Measurements from ENCODE around the gene WDR82. TPM values are rescaled to one million over a fixed set of nuclear protein-coding genes. Genes with fewer than 3 reads are reported as not detected.
A peak's percentile ranks its signal among the peaks of the same experiment; 100 is the strongest.

The WDR82 gene
- total RNA-seq, 1 experiment from 2014 or later = 46.2 TPM

DNA sequence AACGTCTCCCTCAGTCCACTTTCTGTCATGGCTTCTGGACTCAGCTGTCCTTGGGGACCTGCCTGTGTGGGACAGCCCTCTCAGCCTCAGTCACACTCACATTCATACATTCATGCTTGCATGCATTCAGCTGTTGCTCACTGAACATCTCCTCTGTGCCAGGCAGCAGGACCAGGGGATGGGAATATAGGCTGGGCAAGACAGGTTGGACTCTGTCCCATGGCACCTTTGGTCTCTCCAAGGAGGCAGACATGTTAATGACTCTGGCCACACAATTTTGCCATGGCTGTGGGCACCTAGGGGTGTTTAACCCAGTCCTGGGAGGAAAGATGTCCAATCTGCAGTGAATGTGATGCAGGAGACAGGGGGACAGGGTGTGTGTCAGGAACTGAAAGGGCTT lies 29.9 kb upstream of the WDR82 start:
- DNase-seq (ENCODE audit: low spot score) = no peak

DNA sequence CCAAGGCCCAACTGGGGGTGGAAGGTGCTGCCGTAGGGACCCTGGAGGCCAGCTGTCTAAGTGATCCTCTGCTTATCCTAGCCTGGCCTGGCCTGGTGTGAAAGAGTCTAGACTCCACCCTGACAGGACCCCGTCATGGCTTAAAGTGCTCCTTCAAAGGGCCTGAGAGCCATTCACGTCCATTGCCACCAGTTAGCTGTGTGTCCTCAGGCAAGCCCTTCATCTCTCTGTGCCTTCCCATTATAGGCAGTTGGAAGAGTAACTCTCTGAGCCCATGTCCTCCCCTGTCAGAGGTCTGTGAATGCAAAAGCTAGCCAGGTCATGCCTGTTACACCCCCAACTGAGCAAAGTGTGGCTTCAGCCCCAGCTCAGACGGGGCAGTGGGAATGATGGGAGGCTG lies 28.5 kb upstream of the WDR82 start:
- no peak for DNase-seq (ENCODE audit: low spot score)

DNA sequence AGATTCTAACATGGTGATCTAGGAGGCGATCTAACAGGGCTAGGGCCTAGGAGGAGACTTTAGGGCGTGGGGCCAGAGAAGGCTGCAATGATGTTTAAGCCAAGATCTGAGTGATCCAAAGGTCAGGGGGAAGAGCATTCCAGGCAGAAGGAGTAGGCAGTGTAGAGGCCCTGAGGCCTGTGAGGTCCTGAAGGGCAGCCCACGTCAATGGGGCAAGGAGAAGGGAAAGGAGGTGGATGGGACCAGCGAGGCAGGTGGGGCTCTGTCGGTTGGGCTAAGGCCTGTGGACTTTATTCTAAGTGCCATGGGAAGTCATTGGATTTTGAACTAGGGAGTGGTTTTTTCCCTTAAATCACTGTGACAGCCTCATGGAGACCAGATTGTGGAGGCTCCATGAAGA lies 27.5 kb upstream of the WDR82 start:
- no peak for DNase-seq (ENCODE audit: low spot score)

DNA sequence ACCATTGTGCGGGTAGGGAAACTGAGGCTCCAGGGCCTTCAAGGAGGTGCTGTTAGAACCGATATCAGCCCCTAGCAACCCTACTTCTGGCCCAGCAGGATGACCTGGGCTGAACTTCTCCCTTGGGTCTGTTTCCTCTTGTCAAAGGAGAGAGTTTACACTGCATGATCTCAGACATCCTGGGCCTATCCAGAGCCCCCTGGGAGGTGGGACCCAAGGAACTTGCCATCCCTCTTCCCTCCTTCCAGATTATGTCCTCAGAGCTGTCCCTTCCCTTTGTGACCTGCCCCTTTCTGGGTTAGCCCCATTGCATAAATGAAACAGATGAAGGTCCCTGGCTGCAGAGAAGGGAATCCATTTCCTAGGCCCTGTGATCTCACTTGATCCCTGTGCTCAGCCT lies 25.4 kb upstream of the WDR82 start:
- no peak for DNase-seq (ENCODE audit: low spot score)

DNA sequence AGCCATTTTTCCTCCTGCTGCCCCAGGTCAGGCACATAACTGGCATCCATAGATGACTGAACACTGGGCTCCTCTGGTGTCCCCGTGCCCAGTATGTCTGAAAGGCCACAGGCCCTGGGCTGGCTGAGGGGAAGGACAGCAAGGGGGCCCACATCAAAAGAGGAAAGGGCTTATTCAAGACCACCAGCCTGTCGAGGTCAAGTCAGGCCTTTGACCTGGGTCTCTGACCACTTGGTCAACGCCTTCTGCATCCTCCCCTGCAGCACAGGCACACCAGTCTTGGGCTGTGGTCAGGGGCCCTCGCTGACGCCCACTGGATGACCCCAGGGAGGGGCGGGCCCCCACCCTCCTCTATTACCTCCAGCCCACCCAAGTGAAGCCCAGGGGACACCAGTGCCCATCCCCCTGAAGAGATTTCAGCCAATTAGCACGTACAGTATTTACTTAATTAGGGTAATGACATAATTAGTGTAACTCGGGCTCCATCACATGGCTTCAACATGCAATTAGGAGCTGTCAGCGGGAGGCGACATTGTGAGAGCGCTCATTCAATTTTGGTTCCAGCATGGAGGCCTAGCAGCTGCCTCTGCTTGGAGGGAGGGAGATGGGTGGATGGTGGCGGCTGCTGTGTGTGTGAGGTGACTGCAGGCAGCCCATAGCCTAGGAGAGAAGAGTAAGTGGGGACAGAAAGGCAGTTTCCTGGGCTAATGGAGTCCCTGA lies 24.1 kb upstream of the WDR82 start:
- no peak for DNase-seq (ENCODE audit: low spot score)

DNA sequence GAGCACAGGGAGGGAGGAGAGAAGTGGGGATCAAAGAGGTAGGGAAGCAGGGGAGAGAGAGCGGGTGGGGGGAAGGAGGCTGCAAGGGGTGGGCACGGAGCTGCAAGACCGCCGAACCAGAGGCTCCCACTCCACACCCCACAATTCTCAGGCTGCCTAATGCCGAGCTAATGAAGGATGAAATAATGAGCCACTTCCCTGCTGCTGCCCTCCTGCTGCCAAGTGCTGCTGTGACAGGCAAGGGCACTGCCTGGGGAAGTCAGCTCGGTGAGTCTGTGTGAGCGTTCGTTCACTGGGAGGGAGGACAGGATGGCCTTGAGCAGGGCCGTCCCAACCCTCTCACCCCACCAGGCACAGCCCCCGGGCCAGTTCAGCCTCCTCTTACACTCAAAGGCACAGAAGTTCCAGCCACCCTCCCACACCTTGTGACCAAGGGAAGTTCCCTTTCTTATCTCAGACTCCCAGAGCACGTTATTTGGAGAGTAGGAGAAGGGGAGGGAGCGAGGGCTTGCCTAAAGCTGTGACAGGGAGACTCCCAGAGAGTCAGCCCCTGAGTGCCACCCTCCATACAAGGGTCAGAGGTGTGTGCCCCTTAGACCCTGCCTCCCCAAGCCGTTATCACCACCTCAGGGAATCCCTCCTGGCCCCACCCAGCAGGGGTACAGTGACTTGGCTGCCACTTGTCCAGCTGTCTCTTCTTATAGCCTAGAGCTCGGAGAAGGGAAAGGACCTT lies 21.6 kb upstream of the WDR82 start:
- peak; percentile 68 for DNase-seq (ENCODE audit: low spot score)

DNA sequence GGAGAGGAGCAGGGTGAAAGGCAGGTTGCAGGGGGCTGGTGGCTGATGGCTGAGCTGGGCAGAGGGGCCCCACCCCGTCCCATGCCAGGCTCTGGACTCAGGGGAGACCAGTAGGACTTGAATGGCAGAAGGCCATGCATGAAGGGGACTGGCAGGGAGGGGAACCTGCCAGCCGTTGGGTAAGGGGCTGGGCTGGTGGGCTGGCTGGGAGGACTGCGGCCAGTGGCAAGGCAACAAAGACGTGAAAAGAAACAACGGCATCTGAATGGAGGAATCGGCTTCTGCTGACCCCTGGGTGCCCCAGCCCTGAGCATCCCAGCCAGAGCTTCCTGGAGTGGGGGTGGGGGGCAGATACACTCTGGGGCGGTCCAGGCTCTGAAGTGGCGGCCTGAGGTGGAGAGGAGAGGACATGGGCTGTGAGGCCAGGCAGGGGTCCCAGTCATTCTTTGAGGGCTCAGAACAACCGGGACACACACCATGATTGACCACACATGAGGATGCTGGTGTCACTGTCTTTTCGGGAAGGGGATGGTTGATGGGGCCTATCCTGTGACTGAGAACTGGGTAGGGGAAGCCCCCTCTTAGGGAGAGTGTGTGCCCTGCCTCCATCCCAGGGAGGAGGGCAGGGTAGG lies 20.9 kb upstream of the WDR82 start:
- no peak for DNase-seq (ENCODE audit: low spot score)

DNA sequence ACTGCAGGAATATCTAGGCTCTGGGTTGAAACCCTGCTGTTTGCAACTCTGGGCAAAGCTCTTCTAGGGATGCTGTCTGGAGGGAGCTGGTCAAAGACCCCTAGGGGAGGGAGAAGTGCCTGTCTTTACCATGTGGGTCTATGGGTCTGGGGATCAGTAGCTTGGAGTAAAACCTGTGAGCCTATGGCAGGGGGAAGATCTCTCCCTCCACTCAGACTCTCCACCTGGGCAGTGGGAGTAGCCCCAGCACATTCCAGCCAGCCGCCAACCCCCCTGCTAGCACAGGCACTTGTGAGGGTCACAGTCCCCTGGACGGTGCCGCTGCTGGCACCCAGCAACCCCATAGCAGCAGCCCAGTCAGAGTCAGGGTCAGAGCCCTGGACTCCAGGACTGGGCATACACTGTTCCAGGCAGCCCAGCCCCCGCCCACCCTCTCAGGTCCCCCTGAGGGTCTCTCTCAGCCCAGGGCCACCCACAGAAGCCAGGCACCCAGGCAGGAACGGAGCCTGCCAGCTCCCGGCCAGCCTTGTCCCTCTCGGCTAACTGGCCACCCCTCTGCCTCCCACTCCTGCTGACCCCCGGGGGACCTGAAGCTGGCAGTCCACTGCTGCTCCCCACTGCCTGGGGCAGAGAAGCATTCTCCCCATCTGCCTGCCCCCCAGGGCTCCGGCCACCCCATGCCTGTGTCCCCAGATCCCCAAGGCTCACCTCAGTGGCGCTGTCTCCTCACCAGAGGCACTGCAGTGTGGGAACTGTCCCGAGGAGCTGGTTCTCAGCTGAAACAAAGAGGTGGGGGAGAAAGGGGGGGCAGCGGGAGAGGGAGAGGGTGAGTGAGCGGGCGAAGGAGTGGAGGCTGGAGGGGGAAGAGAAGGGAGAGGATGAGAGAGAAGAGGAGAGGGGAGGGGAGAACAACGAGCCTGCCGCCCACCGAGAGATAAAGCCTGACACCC lies 20.0 kb upstream of the WDR82 start:
- DNase-seq (ENCODE audit: low spot score) = no peak

DNA sequence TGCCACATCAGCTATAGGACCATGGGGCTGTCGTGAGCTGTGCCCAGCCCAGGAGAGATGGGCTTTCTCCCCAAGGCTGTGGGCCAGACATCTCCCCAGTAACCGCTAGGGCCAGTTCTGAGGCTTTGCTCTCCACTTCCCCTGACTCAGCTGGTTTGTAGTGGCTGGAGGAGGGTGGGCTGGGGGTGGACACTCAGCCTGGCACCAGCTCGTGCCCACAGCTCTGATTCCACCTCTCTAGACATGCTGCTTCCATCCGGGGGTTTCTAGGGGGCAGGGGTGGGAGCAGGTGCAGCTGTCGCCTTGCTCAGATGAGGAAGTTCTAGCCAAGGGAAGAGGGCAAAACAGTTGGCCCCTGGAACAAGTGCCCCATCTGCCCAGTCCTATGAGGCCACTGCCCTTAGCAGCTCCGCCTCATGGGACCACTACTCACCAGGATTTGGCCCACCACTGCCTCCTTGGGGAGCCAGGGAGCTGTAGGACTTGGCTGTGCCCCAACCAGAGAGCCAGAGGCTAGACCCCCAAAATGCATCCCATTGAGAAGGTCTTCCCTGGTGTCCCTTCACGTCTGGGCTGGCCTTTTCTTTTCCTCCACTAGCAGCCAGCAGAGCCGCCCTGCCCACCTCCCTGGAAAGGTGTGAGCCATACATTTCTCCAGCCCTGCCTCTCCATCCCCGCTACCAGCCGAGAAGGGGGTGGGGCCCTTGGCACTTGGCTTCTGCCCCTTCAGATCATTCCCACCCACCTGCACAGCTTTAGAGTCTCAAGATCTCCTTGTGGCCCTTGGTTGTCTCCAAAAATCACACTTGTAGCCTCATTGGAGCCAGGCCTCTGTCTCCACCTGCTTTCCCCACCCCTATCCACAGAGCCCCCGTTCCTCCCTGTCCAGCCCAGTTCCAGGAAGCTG lies 19.0 kb upstream of the WDR82 start:
- DNase-seq (ENCODE audit: low spot score) = no peak

DNA sequence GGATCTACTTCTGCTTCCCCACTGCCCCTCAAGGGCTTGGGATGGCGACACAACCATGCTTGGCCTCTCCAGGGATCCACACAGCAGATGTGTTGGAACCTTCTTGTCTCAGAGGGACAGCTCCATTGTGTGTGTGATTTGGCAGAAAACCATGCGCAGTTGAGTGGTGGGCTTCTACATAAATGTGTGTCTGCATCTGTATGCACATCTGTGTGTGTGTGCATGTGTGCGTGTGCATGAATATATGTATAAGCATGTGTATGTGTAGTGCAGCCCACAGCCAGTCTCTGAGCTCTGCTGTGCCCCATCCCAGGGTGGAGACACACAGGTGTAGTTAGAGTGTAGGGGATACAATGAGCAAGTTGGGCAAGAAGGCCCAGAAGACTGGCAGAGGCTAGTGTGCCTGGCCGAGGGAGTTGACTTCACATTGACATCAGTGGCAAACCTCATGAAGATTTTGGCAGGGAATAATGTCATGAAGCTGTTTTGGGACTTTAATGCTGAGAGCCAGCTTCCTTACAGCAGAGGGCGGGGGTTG lies 17.3 kb upstream of the WDR82 start:
- DNase-seq (ENCODE audit: low spot score) = no peak

DNA sequence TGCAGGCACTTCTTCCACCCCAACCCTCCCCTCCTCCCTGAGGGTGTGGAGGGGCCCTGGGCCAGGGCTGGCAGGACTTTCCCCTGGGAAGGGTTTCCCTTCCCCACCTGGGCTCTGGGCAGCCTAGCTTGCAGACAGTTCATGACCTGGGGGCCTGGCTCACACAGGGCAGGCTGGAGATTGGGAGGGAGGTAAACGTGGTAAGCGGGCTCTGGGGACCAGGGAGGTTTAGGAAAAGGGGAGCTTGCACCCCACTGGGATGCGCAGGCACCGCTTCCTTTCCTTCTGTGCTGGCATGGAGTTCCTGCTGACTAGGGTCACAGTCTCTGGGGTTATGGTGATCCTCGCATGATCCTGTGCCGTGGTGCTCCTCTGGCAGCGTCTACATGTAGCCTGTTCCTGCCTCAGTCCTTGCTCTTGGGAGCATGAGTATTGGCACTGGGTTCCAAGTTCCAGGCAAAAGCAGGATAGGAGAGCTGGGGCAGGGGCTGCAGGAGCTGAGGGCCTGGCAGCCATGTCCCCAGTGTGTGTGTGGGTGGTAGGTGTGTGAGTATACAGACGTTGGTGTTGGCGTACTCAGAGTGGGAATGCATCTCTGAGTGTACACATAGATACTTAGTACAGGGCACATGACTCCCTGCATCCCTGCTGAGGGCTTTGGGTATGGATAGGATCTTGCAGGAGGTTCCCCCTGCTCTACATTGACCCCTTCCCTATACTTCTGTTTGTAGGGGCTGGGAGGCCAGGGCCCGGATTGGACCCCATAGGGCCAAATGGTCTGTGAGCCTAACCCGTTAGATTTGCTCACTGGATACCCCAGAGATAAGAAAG lies 16.1 kb upstream of the WDR82 start:
- no peak for DNase-seq (ENCODE audit: low spot score)

DNA sequence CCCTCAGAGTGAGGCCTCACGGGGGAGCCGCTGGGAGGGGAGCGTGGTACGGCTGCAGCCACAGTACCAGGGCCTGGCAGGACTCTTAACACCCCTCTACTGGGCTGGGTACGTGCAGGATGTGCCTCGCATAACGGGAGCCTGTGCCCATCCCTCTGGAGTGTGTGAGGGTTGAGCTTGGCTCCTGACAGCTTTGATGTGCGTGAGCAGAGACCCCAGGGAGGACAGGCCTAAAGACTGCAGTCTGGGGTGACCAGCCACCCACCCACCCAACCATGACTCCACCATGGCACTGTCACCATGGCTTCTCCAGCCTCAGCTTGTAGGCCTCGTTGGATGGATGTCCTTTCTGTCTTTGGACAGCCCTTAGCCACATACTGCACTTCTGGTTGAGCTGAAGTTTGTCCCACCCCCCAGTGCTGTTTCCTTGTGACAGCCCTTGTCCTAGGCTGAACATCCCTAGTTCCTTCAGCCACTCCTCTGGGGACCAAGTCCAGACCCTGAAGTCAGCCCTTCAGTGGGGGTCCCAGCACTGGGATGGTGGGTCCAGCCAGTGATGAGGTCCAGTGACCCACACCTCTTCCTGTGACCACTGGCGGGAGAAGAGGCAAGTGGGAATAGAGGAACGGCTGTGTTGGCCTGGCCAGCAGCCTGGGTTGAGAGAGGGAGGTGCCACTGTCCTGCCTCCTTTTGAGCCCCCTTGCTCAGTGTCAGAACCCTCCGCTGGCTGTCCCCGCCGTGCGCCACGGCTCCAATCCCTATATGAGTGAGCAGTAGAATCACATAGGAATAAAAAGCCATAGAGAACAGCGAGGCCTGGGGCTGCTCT lies 15.3 kb upstream of the WDR82 start:
- DNase-seq (ENCODE audit: low spot score) = no peak

DNA sequence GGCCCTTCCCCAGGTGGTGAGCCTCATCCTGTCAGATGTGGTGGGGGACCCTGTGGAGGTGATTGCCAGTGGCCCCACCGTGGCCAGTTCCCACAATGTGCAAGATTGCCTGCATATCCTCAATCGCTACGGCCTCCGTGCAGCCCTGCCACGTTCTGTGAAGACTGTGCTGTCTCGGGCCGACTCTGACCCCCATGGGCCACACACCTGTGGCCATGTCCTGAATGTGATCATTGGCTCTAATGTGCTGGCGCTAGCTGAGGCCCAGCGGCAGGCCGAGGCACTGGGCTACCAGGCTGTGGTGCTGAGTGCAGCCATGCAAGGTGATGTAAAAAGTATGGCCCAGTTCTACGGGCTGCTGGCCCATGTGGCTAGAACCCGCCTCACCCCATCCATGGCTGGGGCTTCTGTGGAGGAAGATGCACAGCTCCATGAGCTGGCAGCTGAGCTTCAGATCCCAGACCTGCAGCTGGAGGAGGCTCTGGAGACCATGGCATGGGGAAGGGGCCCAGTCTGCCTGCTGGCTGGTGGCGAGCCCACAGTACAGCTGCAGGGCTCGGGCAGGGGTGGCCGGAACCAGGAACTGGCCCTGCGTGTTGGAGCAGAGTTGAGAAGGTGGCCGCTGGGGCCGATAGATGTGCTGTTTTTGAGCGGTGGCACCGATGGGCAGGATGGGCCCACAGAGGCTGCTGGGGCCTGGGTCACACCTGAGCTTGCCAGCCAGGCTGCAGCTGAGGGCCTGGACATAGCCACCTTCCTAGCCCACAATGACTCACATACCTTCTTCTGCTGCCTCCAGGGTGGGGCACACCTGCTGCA lies 14.0 kb upstream of the WDR82 start:
- DNase-seq (ENCODE audit: low spot score) = no peak

DNA sequence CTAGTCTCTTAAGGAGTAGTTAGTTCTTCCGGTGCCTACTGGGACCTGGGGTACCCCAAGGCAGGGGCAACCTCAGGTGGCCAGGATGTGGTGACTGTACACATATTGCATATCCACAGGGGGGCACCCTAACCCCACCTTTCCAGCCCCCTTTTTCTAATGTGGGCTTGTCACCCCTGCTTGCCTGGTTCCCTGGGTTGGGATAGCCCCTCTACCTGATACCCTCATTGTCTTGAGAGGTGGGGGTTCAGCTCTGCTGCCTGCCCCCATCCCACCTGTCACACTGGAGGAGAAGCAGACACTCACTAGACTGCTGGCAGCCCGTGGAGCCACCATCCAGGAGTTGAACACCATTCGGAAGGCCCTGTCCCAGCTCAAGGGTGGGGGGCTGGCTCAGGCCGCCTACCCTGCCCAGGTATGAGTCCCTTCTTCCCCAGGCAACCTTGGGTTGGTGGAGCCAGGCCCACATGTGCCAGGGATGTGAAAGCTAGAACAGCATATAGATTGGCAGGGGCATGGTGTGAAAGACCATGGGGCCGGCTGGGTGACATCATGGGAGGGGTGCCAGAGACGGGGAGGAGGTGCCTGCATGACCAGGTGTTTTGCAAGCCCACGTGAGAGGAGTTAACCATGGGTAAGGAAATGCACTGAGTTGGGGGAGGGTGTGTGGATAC lies 13.2 kb upstream of the WDR82 start:
- no peak for DNase-seq (ENCODE audit: low spot score)

DNA sequence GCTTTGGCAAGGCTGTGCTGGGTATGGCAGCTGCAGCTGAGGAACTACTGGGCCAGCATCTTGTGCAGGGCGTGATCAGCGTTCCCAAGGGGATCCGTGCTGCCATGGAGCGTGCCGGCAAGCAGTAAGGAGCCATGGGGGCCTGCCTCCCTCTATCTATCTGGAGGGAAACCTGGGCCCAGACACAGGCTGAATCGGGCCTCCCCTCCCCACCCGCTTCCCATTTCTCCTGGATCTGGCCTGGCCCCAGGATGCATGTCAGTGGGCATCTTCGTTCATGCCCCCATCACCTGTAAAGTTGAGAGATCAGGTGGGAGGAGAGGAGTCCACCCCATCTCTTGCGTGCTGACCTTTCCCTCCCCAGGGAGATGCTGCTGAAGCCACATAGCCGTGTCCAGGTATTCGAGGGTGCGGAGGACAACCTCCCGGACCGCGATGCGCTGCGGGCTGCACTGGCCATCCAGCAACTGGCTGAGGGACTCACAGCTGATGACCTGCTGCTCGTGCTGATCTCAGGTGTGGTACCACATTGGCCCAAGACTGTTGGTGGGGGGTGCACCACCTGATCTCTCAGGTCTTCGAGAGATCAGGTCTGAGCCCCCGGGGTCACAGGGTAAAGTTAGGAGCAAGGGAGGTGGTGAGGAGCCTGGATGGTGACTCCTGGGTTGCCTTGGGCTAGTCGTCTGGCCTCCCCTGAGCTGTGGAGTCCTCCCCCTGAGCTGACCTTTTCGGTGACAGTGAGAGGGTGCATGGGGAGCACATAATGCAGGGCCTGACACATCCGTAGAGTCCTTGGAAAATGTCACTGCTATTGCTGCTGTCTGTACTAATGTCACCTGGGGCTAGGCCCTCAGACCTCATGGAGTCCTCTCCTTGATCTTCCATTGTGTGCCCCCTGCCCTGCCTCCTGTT lies 12.4 kb upstream of the WDR82 start:
- no peak for DNase-seq (ENCODE audit: low spot score)

All from A172 (cell line).